ENCODE data around the gene SOWAHD. TPM values are rescaled to one million over a fixed set of nuclear protein-coding genes. Genes with fewer than 3 reads are reported as not detected.
"Not testable (repeated sequence)": the region's sequence is repeated elsewhere in the genome, so short reads cannot be mapped to it uniquely, and the experiment has no call there.

The SOWAHD gene
- total and polyA plus RNA-seq, 2 donors (not counting 1 experiment from before 2014, with no cell fraction given): 3.8 to 14.9 TPM

DNA sequence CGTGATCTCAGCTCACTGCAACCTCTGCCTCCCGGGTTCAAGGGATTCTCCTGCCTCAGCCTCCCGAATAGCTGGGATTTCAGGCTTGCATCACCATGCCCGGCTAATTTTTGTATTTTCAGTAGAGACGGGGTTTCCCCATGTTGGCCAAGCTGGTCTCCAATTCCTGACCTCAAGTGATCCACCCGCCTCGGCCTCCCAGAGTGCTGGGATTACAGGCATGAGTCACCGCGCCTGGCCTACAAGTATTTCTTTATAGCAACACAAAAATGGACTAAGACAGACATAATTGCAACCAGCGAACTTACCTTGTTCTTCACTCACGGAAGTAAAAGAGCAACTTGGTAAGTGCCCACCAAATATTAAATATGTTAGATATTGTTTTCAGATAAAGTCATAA lies 10.0 kb downstream of the SOWAHD start:
- H3K9ac ChIP-seq (ENCODE audit: low read length); H3K27me3 ChIP-seq (replicated peaks in 1 of 4; ENCODE audit: control extremely low read depth in 1 of 4, control insufficient read depth in 3 of 4, insufficient read depth in 4 of 4, low read length in 3 of 4); H3K4me2 ChIP-seq (replicated peaks; ENCODE audit: low read depth, low read length, poor library complexity, severe bottlenecking); H3K79me2 ChIP-seq (ENCODE audit: control insufficient read depth, insufficient read depth, low read length); H3K9me3 Mint-ChIP-seq (ENCODE audit: insufficient read depth); ATAC-seq (ENCODE audit: low read depth); DNase-seq; H3K4me3 Mint-ChIP-seq; H3K27ac ChIP-seq (ENCODE audit: low read length in 2 of 2); POLR2A ChIA-PET; H3K27me3 Mint-ChIP-seq; intact Hi-C loops (cut with micrococcal nuclease); CTCF ChIA-PET; H4K20me1 ChIP-seq (ENCODE audit: control insufficient read depth, insufficient read depth, low read length, poor library complexity, severe bottlenecking); H3K4me3 ChIP-seq (ENCODE audit: control extremely low read depth in 1 of 5, extremely low read depth in 1 of 5, insufficient read depth in 1 of 5, low read depth in 2 of 5, low read length in 4 of 5); H3K36me3 ChIP-seq (replicated peaks in 1 of 2; ENCODE audit: control extremely low read depth in 1 of 2, control insufficient read depth in 1 of 2, extremely low read depth in 1 of 2, insufficient read depth in 2 of 2, low read length in 1 of 2); H2AFZ ChIP-seq (ENCODE audit: insufficient read depth, low read depth, low read length, poor library complexity, severe bottlenecking); H3K9me3 ChIP-seq (ENCODE audit: control extremely low read depth in 1 of 3, control insufficient read depth in 2 of 3, insufficient read depth in 1 of 3, low read length in 2 of 3); H3K27ac Mint-ChIP-seq: not testable (repeated sequence)
- H3K4me1 ChIP-seq (ENCODE audit: control insufficient read depth in 2 of 2, insufficient read depth in 2 of 2, low read length in 2 of 2): peaks cover 28 to 43% of the 10 kb centered on the region in 2 donors
- peaks cover 31% of the 10 kb centered on the region for H3K4me1 Mint-ChIP-seq
- WGBS (ENCODE audit: insufficient coverage): 93% methylated on average over 2 of the region's 11 CpGs

DNA sequence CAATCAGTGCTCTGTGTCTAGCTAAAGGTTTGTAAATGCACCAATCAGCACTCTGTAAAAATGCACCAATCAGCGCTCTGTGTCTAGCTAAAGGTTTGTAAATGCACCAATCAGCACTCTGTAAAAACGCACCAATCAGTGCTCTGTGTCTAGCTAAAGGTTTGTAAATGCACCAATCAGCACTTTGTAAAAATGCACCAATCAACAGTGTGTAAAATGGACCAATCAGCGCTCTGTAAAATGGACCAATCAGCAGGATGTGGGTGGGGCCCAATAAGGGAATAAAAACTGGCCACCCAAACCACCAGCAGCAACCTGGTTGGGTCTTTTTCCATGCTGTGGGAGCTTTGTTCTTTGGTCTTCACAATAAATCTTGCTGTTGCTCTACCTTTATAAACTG lies 11.0 kb downstream of the SOWAHD start:
- H3K27ac Mint-ChIP-seq; ATAC-seq (ENCODE audit: low read depth); intact Hi-C loops (cut with micrococcal nuclease); H4K20me1 ChIP-seq (ENCODE audit: control insufficient read depth, insufficient read depth, low read length, poor library complexity, severe bottlenecking); H2AFZ ChIP-seq (ENCODE audit: insufficient read depth, low read depth, low read length, poor library complexity, severe bottlenecking); DNase-seq; H3K9ac ChIP-seq (ENCODE audit: low read length); H3K9me3 ChIP-seq (ENCODE audit: control extremely low read depth in 1 of 3, control insufficient read depth in 2 of 3, insufficient read depth in 1 of 3, low read length in 2 of 3); H3K9me3 Mint-ChIP-seq (ENCODE audit: insufficient read depth); POLR2A ChIA-PET; H3K79me2 ChIP-seq (ENCODE audit: control insufficient read depth, insufficient read depth, low read length); H3K27me3 Mint-ChIP-seq; H3K4me3 ChIP-seq (ENCODE audit: control extremely low read depth in 1 of 5, extremely low read depth in 1 of 5, insufficient read depth in 1 of 5, low read depth in 2 of 5, low read length in 4 of 5); H3K4me3 Mint-ChIP-seq; CTCF ChIA-PET; H3K27ac ChIP-seq (ENCODE audit: low read length in 2 of 2); H3K36me3 ChIP-seq (replicated peaks in 1 of 2; ENCODE audit: control extremely low read depth in 1 of 2, control insufficient read depth in 1 of 2, extremely low read depth in 1 of 2, insufficient read depth in 2 of 2, low read length in 1 of 2); H3K4me2 ChIP-seq (replicated peaks; ENCODE audit: low read depth, low read length, poor library complexity, severe bottlenecking); H3K27me3 ChIP-seq (replicated peaks in 1 of 4; ENCODE audit: control extremely low read depth in 1 of 4, control insufficient read depth in 3 of 4, insufficient read depth in 4 of 4, low read length in 3 of 4): not testable (repeated sequence)
- peaks cover 26% of the 10 kb centered on the region for H3K4me1 Mint-ChIP-seq
- H3K4me1 ChIP-seq (ENCODE audit: control insufficient read depth in 2 of 2, insufficient read depth in 2 of 2, low read length in 2 of 2): peaks cover 18 to 33% of the 10 kb centered on the region in 2 donors
- WGBS (ENCODE audit: insufficient coverage): no CpG with 5 or more reads among the region's 3 CpGs

Measured in B cell (primary cell).